Ovary (tissue), 9 donors: ENCODE data around the gene BRCA1. TPM values are rescaled to one million over a fixed set of nuclear protein-coding genes. Genes with fewer than 3 reads are reported as not detected.

Experiments
- DNase-seq, 5 donors: peaks; one replicate each; pipeline ENCODE4 v3.0.0-alpha.2; 2019 to 2020
- H3K27ac ChIP-seq, 2 donors: fragments of 200-600 bp; one replicate each; pipeline versions ENCODE4 v1.5.1 to v1.8.0; 2019 to 2022
- H3K27me3 ChIP-seq: fragments of 200-600 bp; one replicate; pipeline ENCODE4 v1.8.0; 2022
- H3K36me3 ChIP-seq: fragments of 200-600 bp; sonication (generic); one replicate; pipeline ENCODE4 v1.5.1; 2019
- H3K4me1 ChIP-seq: one replicate; pipeline ENCODE4 v1.8.1; 2013; ENCODE audit warnings: mild to moderate bottlenecking, moderate library complexity; ENCODE audit not compliant: insufficient read depth
- H3K4me3 ChIP-seq: fragments of 200-600 bp; sonication (generic); one replicate; pipeline ENCODE4 v1.5.1; 2017
- H3K9me3 ChIP-seq, 2 donors: fragments of 200-600 bp in 1 of 2; sonication (generic) in 1 of 2; one replicate each; pipeline versions ENCODE4 v1.5.1 to v1.8.1; 2013 to 2019; ENCODE audit warnings: mild to moderate bottlenecking in 1 of 2, moderate library complexity in 1 of 2
- CTCF ChIP-seq, 3 donors: fragments of 450-650 bp in 2 of 3; fragments of 200-600 bp in 1 of 3; IDR thresholded peaks; one replicate each; pipeline versions ENCODE4 v1.5.1 to v1.8.0; 2016 to 2022; ENCODE audit warnings: antibody characterized with exemption in 3 of 3, mild to moderate bottlenecking in 1 of 3
- EP300 ChIP-seq: sonication (generic); formaldehyde crosslinking; IDR thresholded peaks from one replicate; pipeline ENCODE4 v1.6.1; 2017; ENCODE audit warnings: antibody characterized with exemption
- POLR2A ChIP-seq: fragments of 450-650 bp; IDR thresholded peaks from one replicate; pipeline ENCODE4 v1.6.1; 2017; ENCODE audit warnings: antibody characterized with exemption, mild to moderate bottlenecking, moderate library complexity
- WGBS, 3 donors: extraction: QIAGEN DNeasy Blood & Tissue Kit in 1 of 3; methylation state at CpG; one replicate each; pipeline versions ENCODE4 v1.1.5 to v1.1.7; 2013 to 2017; 5-methylcytosine and 5-hydroxymethylcytosine counted together
- intact Hi-C, 4 donors: fragments of 100-400 bp; cut with DNase I; formaldehyde crosslinking; loops; one replicate each; pipeline versions ENCODE4 v1.11.0 to v1.15.1; 2022 to 2023
- polyA plus RNA-seq, 2 donors: library from polyadenylated mRNA; stranded (reverse); fragments of 200-250 nt in 1 of 2; fragments of 350-450 nt in 1 of 2; fragmentation: Illumina TruSeq in 1 of 2; extraction: RNeasy Lipid Tissue Mini Kit (QIAGEN cat#74804) in 1 of 2; gene quantifications; one replicate each; pipeline ENCODE4 v1.2.3, GENCODE V29; 2013 to 2014
- total RNA-seq, 7 donors: library from RNA; depleted of rRNA in 2 of 7; stranded (reverse); fragments of >200 nt in 2 of 7; fragmentation: NEBNext Ultra II Directional in 3 of 7; extraction: Animal tissue kit (Norgen Biotek cat#: 25700) in 3 of 7; gene quantifications; one replicate each; pipeline versions ENCODE4 v1.1.0 to v1.2.4, GENCODE V29; 2016 to 2023
- donor health status: DM: no; HTN: no; CAD: no; lungs with moderate emphysema.
- donor health status: DM: no; HTN: no; CAD: no.
- donor health status: Bipolar disorder and iron deficiency.
- donor health status: DM: yes; HTN: yes; CAD: no.
- donor health status: DM: no; HTN: no; CAD: no.
- donor health status: DM: yes; HTN: yes; CAD: no.

The BRCA1 gene
- total and polyA plus RNA-seq, 9 donors: 1.9 to 5.4 (median 4.8) TPM

GRCh38 chr17:43070257-43070656 lies 54.9 kb downstream of the BRCA1 start:
- intact Hi-C loops: loop anchor here in 1 of 4 donors (5.0 kb wide), 1 partner anchor 157 kb away; the partner anchor contains the start of gene CCDC200

GRCh38 chr17:43069368-43069898 lies 55.7 kb downstream of the BRCA1 start:
- 25 to 50% (median 28%) methylated on average over 3 of the region's 3 CpGs for WGBS, 3 donors
- Histone ChIP-seq H3K4me3 (no peak overlapping the region), H3K36me3 (no peaks in the 10 kb centered on the region), H3K27me3 (no peaks in the 10 kb centered on the region), H3K4me1 (no peaks in the 10 kb centered on the region), H3K27ac (no peak overlapping the region), H3K9me3 (no peaks in the 10 kb centered on the region)
- DNase-seq: no peak
- intact Hi-C loops: loop anchor here in 1 of 4 donors (5.0 kb wide), 1 partner anchor 273 kb away; no protein-coding TSS in a partner anchor
- no peak for TF ChIP-seq EP300
- no peak for TF ChIP-seq POLR2A
- no peak for TF ChIP-seq CTCF (IDR thresholded peaks at IDR 0.05)

More at GRCh38 chr17:43070257-43070656, 54.9 kb downstream of the BRCA1 start:
- H3K4me3 ChIP-seq: no peak overlapping the region
- H3K27me3 ChIP-seq: no peaks in the 10 kb centered on the region
- no peaks in the 10 kb centered on the region for H3K4me1 ChIP-seq
- H3K27ac ChIP-seq: no peak overlapping the region
- WGBS, 3 donors: 70 to 85% (median 84%) methylated on average over 1 of the region's 1 CpG
- DNase-seq: no peak
- TF ChIP-seq POLR2A (no peak), CTCF (IDR thresholded peaks at IDR 0.05) (no peak), EP300 (no peak)
- H3K36me3 ChIP-seq: no peaks in the 10 kb centered on the region
- no peaks in the 10 kb centered on the region for H3K9me3 ChIP-seq

GRCh38 chr17:43068570-43069367 lies 56.4 kb downstream of the BRCA1 start:
- DNase-seq: no peak
- Histone ChIP-seq H3K4me3 (no peak overlapping the region), H3K27me3 (no peaks in the 10 kb centered on the region), H3K36me3 (no peaks in the 10 kb centered on the region), H3K4me1 (no peaks in the 10 kb centered on the region), H3K27ac (no peak overlapping the region), H3K9me3 (no peaks in the 10 kb centered on the region)
- intact Hi-C loops: loop anchor here in 1 of 4 donors (5.0 kb wide), 1 partner anchor 274 kb away; no protein-coding TSS in a partner anchor
- TF ChIP-seq EP300: no peak
- TF ChIP-seq CTCF (IDR thresholded peaks at IDR 0.05): no peak
- no peak for TF ChIP-seq POLR2A
- WGBS, 3 donors: 90 to 95% (median 94%) methylated on average over 6 of the region's 6 CpGs

- Histone ChIP-seq H3K4me1 (no peaks in the 10 kb centered on the region), H3K27ac (no peak overlapping the region), H3K36me3 (no peaks in the 10 kb centered on the region), H3K9me3 (no peaks in the 10 kb centered on the region), H3K4me3 (no peak overlapping the region), H3K27me3 (no peaks in the 10 kb centered on the region)
- TF ChIP-seq CTCF (IDR thresholded peaks at IDR 0.05) (no peak), EP300 (no peak), POLR2A (no peak)
- DNase-seq: no peak
- 93 to 94% (median 94%) methylated on average over 10 of the region's 10 CpGs for WGBS, 3 donors
- intact Hi-C loops: no loop called here
Observed at GRCh38 chr17:43062984-43063638, 62.1 kb downstream of the BRCA1 start.
